NT2/D1 (cell line): ENCODE data around the gene ADAM15.

Experiments used
- SUZ12 ChIP-seq: IDR thresholded peaks from 2 replicates; pipeline ENCODE4 v1.6.1; 2011; ENCODE audit not compliant: insufficient read length, insufficient read depth; ENCODE audit errors: extremely low read depth
- YY1 ChIP-seq: IDR thresholded peaks from 2 replicates; pipeline ENCODE4 v1.6.1; 2011; ENCODE audit not compliant: insufficient read length, insufficient read depth
- ZNF274 ChIP-seq: IDR thresholded peaks from 2 replicates; pipeline ENCODE4 v1.6.1; 2011; ENCODE audit warnings: mild to moderate bottlenecking, low read depth, low read length

DNA sequence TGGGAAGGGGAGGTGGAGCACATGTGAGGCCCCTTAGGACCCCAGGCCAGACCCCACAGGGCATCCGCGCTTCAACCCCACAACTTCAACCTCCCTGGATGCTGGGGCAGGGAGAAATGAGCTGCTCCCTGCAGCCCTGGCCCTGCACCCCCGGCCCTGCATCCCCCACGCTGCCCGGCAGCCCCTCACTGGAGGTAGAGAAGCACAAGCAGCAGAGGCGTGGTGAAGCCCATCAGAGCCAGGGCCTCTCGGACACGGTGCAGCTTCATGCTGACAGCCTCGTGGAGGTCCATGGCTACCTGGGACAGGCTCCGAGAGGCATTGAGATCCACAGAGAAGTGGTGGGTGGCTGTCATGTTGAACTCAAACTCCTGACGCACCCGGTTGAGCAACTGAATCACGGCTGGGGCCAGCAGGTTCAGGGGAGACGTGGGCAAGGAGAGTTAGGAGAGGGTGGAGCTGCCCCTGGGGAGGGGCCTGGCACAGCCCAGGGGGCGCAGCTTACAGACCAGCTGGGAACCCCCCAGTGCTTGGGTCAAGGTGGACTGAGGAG lies 20.8 kb upstream of the ADAM15 start:
- TF ChIP-seq SUZ12, result no peak
- TF ChIP-seq ZNF274, result no peak
- TF ChIP-seq YY1, result no peak
